ENCODE data around the gene ATG2A.
"Not testable (repeated sequence)": the region's sequence is repeated elsewhere in the genome, so short reads cannot be mapped to it uniquely, and the experiment has no call there.

ATG2A gene

GRCh38 chr11:64846998-64847666, 69.9 kb downstream of the ATG2A start:
- no peak overlapping the region for H2AFZ ChIP-seq (ENCODE audit: low read depth)

GRCh38 chr11:64845776-64846129, 71.3 kb downstream of the ATG2A start:
- not testable (repeated sequence) for H3K4me3 ChIP-seq (IDR thresholded peaks at IDR 0.05; ENCODE audit: insufficient read depth, low read depth, low read length); H3K27ac ChIP-seq; H3K79me2 ChIP-seq (ENCODE audit: insufficient read depth, low read depth); H2AFZ ChIP-seq (ENCODE audit: low read depth); H3K4me2 ChIP-seq; H4K20me1 ChIP-seq (ENCODE audit: insufficient read depth); H3K27me3 ChIP-seq (ENCODE audit: insufficient read depth, low read depth); H3K9ac ChIP-seq; H3K36me3 ChIP-seq (ENCODE audit: insufficient read depth)
- peaks cover 41% of the 10 kb centered on the region for H3K4me1 ChIP-seq (ENCODE audit: low read depth, poor library complexity, severe bottlenecking)

More at GRCh38 chr11:64846998-64847666, 69.9 kb downstream of the ATG2A start:
- no peaks in the 10 kb centered on the region for H4K20me1 ChIP-seq (ENCODE audit: insufficient read depth)
- peak; percentile 90 for TF ChIP-seq CTCF (conservative IDR thresholded peaks at IDR 0.05; ENCODE audit: low read depth, low read length)
- no peak overlapping the region for H3K4me2 ChIP-seq
- H3K4me1 ChIP-seq (ENCODE audit: low read depth, poor library complexity, severe bottlenecking), result peaks cover 55% of the 10 kb centered on the region
- no peaks in the 10 kb centered on the region for H3K27me3 ChIP-seq (ENCODE audit: insufficient read depth, low read depth)
- no peak overlapping the region for H3K4me3 ChIP-seq (IDR thresholded peaks at IDR 0.05; ENCODE audit: insufficient read depth, low read depth, low read length)
- no peaks in the 10 kb centered on the region for H3K36me3 ChIP-seq (ENCODE audit: insufficient read depth)
- H3K27ac ChIP-seq, result no peak overlapping the region
- H3K9ac ChIP-seq, result no peak overlapping the region
- H3K79me2 ChIP-seq (ENCODE audit: insufficient read depth, low read depth), result no peaks in the 10 kb centered on the region

GRCh38 chr11:64845129-64845775, 71.8 kb downstream of the ATG2A start:
- Histone ChIP-seq H3K79me2 (ENCODE audit: insufficient read depth, low read depth) (no peaks in the 10 kb centered on the region), H3K4me2 (peak overlapping the region; percentile 42; the same call in 1 of the 2 replicates), H3K27ac (no peak overlapping the region), H3K9ac (no peak overlapping the region), H3K4me1 (ENCODE audit: low read depth, poor library complexity, severe bottlenecking) (peaks cover 36% of the 10 kb centered on the region), H3K4me3 (IDR thresholded peaks at IDR 0.05; ENCODE audit: insufficient read depth, low read depth, low read length) (no peak overlapping the region), H3K36me3 (ENCODE audit: insufficient read depth) (no peaks in the 10 kb centered on the region), H3K27me3 (ENCODE audit: insufficient read depth, low read depth) (no peaks in the 10 kb centered on the region), H2AFZ (ENCODE audit: low read depth) (peak overlapping the region; percentile 52; the same call in 1 of the 2 replicates), H4K20me1 (ENCODE audit: insufficient read depth) (no peaks in the 10 kb centered on the region)
- TF ChIP-seq CTCF (conservative IDR thresholded peaks at IDR 0.05; ENCODE audit: low read depth, low read length), result no peak
